Omental fat pad (tissue), 4 donors: Measurements from ENCODE around the gene NKAIN2. TPM values are rescaled to one million over a fixed set of nuclear protein-coding genes. Genes with fewer than 3 reads are reported as not detected.

ENCODE experiments used
- ATAC-seq: fragments of 150-250 bp; one replicate; pipeline ENCODE4 v1.9.1; 2016; ENCODE audit warnings: mild to moderate bottlenecking, moderate library complexity; ENCODE audit not compliant: low FRiP score
- DNase-seq: peaks from one replicate; pipeline ENCODE4 v3.0.0-alpha.2; 2019; ENCODE audit warnings: low spot score
- total RNA-seq, 4 donors: library from RNA; depleted of rRNA; stranded (reverse); fragments of >200 nt; gene quantifications; one replicate each; pipeline ENCODE4 v1.1.0, GENCODE V29; 2016
- TF ChIP-seq, protein P1 (sequence below), 3 donors: fragments of 450-650 bp; IDR thresholded peaks; one replicate each; pipeline ENCODE4 v1.5.1; 2016 to 2017; ENCODE audit warnings: antibody characterized with exemption in 3 of 3, mild to moderate bottlenecking in 3 of 3, moderate library complexity in 2 of 3

Gene NKAIN2
- total RNA-seq, 4 donors from 2014 or later: not detected

DNA sequence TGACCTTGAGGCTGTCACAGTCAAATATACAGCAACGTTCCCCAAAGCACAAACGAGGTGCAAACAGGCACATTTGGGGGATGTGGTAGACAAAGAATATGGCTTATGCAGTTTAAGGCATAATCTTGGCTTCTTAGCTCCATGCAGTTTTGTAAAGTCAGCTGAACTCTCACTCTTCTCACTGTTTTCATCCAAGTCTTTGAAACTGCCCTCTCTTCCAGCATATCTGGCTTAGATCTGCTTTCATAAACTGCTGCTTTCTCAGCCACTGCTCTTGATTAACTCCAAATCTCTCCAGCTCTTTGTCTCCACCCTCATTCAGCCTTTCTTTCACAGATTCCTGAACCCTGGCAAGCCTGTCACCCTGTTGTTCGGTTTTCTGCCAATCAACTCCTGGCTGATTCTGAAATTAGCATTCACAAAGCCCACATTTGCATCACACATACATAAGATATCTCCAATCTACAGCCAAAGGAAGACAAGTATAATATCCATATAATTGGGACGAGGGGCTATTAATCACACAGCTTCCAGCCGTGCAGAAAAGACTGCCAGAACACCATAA is 857.5 kb downstream of the NKAIN2 start:
- DNase-seq: no peak
- ATAC-seq: no peak

DNA sequence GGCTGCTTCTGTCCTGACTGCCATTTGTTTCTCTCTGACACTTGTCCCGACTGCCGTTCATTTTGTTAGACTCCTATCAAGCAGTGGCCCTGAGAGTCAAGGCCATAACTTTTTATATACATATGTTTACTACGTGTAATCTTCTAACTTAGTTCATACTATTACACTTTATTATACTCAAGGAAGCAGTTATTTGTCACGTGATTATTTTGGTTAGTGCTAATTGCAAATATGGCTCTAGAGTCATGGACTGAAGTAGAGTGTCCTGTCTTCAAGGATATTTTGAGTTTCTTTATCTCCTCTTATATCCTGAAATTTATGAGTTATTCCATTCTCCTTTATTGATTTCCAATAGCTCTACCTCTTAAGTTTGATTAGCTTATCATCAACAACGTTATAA is 864.4 kb downstream of the NKAIN2 start:
- TF ChIP-seq, protein P1, sequence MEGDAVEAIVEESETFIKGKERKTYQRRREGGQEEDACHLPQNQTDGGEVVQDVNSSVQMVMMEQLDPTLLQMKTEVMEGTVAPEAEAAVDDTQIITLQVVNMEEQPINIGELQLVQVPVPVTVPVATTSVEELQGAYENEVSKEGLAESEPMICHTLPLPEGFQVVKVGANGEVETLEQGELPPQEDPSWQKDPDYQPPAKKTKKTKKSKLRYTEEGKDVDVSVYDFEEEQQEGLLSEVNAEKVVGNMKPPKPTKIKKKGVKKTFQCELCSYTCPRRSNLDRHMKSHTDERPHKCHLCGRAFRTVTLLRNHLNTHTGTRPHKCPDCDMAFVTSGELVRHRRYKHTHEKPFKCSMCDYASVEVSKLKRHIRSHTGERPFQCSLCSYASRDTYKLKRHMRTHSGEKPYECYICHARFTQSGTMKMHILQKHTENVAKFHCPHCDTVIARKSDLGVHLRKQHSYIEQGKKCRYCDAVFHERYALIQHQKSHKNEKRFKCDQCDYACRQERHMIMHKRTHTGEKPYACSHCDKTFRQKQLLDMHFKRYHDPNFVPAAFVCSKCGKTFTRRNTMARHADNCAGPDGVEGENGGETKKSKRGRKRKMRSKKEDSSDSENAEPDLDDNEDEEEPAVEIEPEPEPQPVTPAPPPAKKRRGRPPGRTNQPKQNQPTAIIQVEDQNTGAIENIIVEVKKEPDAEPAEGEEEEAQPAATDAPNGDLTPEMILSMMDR (IDR thresholded peaks at IDR 0.05): no peak
- no peak for ATAC-seq
- no peak for DNase-seq

More for the DNA sequence above, 857.5 kb downstream of the NKAIN2 start:
- TF ChIP-seq, protein P1 (IDR thresholded peaks at IDR 0.05): no peak

DNA sequence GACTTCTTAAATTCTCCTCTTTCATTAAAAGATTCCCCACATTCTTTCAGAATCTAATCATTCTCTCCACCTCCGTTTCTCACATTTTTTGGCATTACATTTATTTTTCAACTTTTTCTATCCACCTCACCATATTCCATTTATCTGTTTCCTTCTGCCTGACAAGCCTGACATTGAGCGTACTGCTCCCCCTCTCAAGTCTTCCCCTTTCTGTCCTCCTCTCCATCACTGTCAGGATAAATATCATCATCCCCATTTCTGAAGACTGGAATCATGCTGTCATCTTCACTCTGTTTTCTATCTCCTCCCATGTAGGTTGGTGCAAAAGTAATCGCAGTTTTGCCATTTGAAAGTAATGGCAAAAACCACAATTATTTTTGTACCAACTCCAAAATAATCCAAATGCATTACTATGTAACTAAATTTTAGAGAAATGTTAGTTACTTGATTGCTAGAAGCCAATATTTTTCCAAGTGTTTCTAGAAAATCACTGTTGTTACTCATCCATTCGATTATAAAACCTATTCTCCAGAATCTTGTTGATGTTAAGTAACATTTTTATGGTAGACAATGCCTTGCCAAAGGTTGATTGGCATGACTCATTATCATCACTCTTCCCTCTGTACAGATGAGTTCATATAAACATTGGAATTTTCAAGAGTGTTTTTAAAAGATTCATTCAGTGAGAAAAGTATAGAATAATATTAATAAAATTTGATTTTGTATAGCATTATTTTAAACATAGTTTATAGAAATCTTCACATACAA is 866.2 kb downstream of the NKAIN2 start:
- TF ChIP-seq, protein P1 (IDR thresholded peaks at IDR 0.05): no peak
- ATAC-seq: no peak
- no peak for DNase-seq

DNA sequence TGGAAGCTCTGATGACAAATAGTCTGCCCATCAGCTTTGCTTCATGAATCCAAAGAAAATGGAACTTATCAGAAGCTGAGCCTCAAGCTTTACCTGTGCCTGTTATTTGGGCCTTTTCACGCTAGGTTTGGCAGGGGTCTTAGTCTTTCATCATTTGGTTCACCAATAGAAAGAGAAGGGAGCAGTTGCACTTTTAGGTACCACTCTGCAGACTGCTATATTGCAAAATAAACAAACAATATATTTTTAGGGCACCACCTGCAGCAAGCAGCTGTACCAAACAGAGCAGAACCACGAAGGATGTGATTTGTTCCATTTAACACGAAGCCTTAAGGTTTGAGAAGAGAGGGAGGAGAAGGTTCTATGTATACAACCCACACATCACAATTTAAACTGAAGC is 867.1 kb downstream of the NKAIN2 start:
- no peak for DNase-seq
- TF ChIP-seq, protein P1 (IDR thresholded peaks at IDR 0.05): no peak
- ATAC-seq: no peak

DNA sequence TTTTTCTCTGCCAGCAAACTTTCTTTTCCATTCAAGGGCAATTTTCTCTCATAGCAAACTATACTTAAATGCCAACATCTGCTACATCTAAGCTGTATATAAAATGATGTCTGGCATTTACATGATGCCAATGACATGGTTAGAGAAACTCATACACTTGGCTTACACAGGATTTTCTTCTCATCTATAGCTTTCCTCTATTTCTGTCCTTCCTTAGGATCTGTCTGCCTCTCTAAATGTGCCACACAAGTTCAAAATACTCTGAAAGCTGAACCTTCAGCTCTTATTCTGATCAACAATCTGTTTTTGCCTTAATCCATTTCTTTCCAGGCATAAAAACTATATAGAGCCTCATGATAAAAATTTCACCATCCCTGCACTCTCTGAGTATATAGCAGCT is 867.7 kb downstream of the NKAIN2 start:
- DNase-seq (no peak), ATAC-seq (no peak)
- TF ChIP-seq, protein P1 (IDR thresholded peaks at IDR 0.05): no peak

DNA sequence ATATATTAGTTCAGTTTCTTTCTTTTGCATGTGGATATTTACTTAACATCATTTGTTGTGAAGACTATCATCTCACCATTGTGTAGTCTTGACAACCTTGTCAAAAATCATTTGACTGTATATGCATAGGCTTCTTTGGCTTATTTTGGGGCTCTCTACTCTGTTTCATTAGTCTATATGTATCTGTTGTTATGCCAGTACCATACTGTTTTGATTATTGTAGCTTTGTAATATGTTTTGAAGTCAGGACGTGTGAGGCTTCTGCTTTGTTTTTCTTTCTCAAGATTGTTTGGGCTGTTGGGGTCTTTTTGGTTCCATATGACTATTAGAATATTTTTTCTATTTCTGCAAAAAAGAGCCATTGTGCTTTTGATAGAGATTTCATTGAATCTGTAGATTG is 870.4 kb downstream of the NKAIN2 start:
- DNase-seq: no peak
- TF ChIP-seq, protein P1 (IDR thresholded peaks at IDR 0.05): no peak
- ATAC-seq: no peak

DNA sequence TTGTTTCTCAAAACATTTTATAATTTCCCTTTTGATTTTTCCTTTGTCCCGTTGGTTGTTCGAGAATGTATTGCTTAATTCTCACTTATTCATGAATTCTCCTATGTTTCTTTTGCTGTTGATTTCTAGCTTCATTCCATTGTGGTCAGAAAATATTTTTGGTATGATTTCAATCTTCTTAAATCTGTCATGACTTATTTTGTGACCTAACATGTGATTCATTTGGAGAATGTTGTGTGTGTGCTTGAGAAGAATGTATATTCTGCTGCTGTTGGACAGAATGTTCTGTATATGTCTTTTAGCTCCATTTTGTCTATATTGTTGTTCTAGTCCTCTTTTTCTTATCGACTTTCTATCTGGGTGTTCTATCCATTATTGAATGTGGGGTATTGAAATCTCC is 872.4 kb downstream of the NKAIN2 start:
- TF ChIP-seq, protein P1 (IDR thresholded peaks at IDR 0.05): no peak
- ATAC-seq: no peak
- DNase-seq: no peak
